Nephron (organoid): ENCODE data around the gene KBTBD12.

ENCODE experiments used
- H3K27ac Mint-ChIP-seq, 3 experiments: 2 replicates each; pipeline ENCODE4 v1.8.0; 2020; ENCODE audit warnings: mixed read lengths in 3 of 3, mild to moderate bottlenecking in 2 of 3, moderate library complexity in 1 of 3
- H3K27me3 Mint-ChIP-seq: 2 replicates; pipeline ENCODE4 v1.8.0; 2021; ENCODE audit warnings: low read depth, mild to moderate bottlenecking, moderate library complexity, mixed read lengths
- H3K36me3 Mint-ChIP-seq: 2 replicates; pipeline ENCODE4 v1.8.0; 2020; ENCODE audit warnings: low read depth, mixed read lengths
- H3K4me1 Mint-ChIP-seq: 2 replicates; pipeline ENCODE4 v1.8.0; 2020; ENCODE audit warnings: mixed read lengths
- H3K4me3 Mint-ChIP-seq, 3 experiments: 2 replicates each; pipeline ENCODE4 v1.8.0; 2020; ENCODE audit warnings: mild to moderate bottlenecking in 3 of 3, mixed read lengths in 3 of 3, moderate library complexity in 2 of 3
- H3K9me3 Mint-ChIP-seq: 2 replicates; pipeline ENCODE4 v1.8.0; 2020; ENCODE audit warnings: mixed read lengths
- TF ChIP-seq, protein P1 (sequence below), 3 experiments: fragments of 200-600 bp; sonication (generic); IDR thresholded peaks; one replicate each; pipeline ENCODE4 v1.5.0; 2021; ENCODE audit warnings: antibody characterized with exemption in 3 of 3; ENCODE audit not compliant: unreplicated experiment in 3 of 3

KBTBD12 gene

DNA sequence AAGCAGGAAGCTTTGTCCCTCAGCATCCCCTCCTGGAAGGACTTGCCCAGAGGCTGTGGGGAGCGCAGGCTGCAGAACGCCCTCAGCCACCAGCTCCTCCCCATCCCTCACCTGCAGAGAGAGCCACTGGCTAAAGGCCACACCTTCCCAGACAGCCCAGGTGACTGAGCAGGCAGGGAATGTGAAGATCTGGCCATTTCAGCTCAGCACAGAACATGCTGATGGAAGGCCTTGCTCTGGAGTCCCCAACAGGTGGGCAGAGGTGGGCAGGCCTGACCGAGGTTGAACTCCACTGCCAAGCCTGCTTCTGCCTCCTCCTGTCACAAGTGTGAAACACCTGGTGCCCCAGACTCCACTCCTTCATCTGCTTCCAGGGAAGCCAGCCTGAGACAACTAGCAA lies 86.5 kb downstream of the KBTBD12 start:
- Mint-ChIP-seq H3K4me3 (no peak overlapping the region), H3K36me3 (no peaks in the 10 kb centered on the region), H3K4me1 (peaks cover 8% of the 10 kb centered on the region), H3K9me3 (peaks cover 7% of the 10 kb centered on the region), H3K27me3 (peaks cover 11% of the 10 kb centered on the region), H3K27ac (no peak overlapping the region)
- TF ChIP-seq, protein P1, sequence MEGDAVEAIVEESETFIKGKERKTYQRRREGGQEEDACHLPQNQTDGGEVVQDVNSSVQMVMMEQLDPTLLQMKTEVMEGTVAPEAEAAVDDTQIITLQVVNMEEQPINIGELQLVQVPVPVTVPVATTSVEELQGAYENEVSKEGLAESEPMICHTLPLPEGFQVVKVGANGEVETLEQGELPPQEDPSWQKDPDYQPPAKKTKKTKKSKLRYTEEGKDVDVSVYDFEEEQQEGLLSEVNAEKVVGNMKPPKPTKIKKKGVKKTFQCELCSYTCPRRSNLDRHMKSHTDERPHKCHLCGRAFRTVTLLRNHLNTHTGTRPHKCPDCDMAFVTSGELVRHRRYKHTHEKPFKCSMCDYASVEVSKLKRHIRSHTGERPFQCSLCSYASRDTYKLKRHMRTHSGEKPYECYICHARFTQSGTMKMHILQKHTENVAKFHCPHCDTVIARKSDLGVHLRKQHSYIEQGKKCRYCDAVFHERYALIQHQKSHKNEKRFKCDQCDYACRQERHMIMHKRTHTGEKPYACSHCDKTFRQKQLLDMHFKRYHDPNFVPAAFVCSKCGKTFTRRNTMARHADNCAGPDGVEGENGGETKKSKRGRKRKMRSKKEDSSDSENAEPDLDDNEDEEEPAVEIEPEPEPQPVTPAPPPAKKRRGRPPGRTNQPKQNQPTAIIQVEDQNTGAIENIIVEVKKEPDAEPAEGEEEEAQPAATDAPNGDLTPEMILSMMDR (IDR thresholded peaks at IDR 0.05; ENCODE audit: unreplicated experiment in 3 of 3) = no peak

DNA sequence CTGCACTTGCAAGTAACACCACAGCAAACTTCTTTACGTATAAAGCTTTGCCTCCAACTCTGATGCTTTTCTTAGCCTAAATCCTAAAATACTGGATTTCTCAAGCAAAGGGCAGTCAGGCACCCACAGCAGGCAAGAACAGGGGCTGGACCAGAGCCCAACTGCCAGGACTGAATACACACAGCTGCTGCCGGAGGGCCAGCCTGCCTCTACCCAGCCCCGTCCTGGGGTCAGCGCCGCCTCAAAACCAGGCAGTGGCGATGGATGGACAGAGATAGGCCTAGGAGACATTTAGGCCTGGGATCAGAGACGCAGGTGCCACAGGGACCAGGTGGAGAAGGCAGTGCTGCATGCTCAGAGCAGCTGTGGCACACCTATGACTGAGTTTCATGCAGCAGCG lies 89.6 kb downstream of the KBTBD12 start:
- no peak overlapping the region for H3K4me3 Mint-ChIP-seq
- H3K9me3 Mint-ChIP-seq = peaks cover 5% of the 10 kb centered on the region
- no peaks in the 10 kb centered on the region for H3K4me1 Mint-ChIP-seq
- H3K27ac Mint-ChIP-seq = no peak overlapping the region
- H3K27me3 Mint-ChIP-seq = peaks cover 17% of the 10 kb centered on the region
- TF ChIP-seq, protein P1 (IDR thresholded peaks at IDR 0.05; ENCODE audit: unreplicated experiment in 3 of 3) = no peak
- H3K36me3 Mint-ChIP-seq = no peaks in the 10 kb centered on the region

DNA sequence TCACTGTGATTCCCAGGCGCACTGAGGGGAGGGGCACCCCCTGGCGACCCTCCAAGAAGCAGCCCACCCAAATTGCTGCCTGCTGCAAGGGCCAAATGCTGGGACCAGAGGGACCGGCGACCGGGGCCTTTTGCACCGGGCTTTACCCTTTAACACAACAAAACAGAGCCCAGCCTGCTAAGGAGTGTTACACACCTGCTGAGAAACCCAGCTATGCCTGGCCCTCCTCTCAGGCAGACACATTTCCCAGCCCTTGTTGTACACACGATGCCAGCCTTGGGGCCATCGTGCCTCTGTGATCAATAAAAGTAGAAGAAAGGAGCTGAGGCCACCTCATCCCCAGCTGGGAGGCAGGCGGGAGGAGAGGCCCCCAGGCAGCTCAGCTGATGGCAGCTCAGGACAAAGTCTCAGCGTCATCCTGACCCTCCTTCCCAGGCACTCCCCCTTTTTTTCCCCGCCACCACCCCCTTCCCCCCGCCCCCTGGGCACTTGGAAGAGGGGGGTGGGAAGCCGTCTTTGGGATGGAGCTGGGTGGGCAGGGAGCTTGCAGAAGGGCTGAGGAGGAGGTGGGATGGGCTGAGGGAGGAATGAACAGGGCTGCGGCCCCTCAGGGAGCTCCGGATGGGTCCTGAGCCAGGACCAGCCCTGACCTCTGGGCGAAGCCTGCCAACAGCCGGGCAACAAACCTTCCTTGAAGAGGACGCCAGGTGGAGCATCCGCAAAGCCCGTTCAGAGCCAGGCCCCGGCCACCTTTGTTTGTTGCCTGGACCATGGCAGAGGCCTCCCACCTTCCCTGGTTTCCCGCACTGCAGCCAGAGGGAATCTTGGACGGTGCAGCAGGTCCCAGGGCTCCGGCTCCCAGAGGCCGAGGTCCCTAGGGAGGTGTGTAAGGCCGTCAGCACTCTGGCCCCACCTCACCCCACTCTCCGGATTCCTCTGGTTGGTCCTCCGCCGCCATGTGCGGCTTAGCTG lies 91.3 kb downstream of the KBTBD12 start:
- Mint-ChIP-seq H3K4me3 (no peak overlapping the region), H3K9me3 (no peaks in the 10 kb centered on the region), H3K27me3 (peaks cover 17% of the 10 kb centered on the region), H3K27ac (no peak overlapping the region), H3K4me1 (no peaks in the 10 kb centered on the region), H3K36me3 (no peaks in the 10 kb centered on the region)
- TF ChIP-seq, protein P1 (IDR thresholded peaks at IDR 0.05; ENCODE audit: unreplicated experiment in 3 of 3) = no peak

DNA sequence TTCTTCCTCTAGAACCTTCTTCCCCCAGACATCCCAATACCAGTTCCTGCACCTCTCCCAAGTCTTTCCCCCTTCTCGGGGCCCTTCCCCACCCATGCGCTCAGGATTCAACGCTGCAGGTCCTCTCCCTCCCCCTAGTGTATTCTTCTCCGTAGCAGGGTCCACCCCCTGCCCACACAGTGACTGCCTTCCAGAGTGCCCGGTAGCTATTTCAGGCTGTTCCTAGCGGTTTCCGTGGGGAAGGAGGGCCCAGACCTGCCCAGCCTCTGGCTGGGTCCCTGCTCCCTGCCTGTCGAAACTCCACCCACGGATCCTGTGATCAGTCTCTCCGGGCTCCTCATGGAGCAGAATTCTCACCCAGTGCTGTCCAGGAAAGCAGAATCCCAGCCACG lies 92.0 kb downstream of the KBTBD12 start:
- Mint-ChIP-seq H3K36me3 (no peaks in the 10 kb centered on the region), H3K9me3 (no peaks in the 10 kb centered on the region), H3K27ac (no peak overlapping the region), H3K4me3 (no peak overlapping the region), H3K4me1 (no peaks in the 10 kb centered on the region), H3K27me3 (peaks cover 13% of the 10 kb centered on the region)
- TF ChIP-seq, protein P1 (IDR thresholded peaks at IDR 0.05; ENCODE audit: unreplicated experiment in 3 of 3) = no peak

DNA sequence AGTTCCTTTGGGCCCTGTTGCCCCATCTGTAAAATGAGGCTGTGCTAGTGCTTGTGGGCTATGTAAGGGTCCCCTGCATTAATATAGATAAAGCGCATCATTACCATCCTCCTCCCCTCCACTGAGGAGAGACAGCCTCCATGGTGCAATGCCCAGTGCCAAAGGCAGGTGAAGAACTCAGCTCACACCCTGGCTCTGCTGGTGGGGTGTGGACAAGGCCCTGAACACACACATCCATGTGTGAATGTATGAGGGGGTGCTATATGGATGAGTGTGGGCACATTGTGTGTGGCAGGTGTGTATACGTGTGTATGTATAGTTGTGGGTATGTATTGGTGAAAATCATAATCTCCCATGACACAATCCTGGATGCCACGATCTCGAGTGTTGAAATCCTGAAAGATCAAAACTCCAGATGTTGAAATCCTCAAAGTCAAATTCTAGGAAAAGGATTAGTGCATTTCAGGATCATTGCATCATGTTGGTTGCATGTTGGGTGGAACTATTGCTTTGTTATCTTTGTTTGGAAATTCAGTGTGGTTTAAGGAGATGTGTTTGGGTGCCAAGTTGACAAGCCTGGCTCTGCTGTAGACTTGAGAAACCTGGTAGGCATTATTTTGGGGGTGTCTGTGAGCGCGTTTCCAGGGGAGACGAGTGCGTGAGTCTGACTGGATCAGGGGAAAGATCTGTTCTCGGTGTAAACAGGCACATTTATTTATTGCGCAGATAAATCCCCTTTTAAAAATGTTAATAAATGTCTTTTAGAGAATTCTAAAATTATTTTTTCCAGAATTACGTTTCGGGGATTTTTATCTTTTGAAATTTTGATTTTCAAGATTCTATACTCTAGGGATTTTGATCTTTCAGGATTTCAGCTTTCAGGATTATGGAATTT lies 95.2 kb downstream of the KBTBD12 start:
- Mint-ChIP-seq H3K4me1 (no peaks in the 10 kb centered on the region), H3K27me3 (peaks cover 6% of the 10 kb centered on the region), H3K27ac (no peak overlapping the region), H3K9me3 (no peaks in the 10 kb centered on the region), H3K4me3 (no peak overlapping the region), H3K36me3 (no peaks in the 10 kb centered on the region)
- TF ChIP-seq, protein P1 (IDR thresholded peaks at IDR 0.05; ENCODE audit: unreplicated experiment in 3 of 3) = no peak
